OCI-LY1 (cell line): Measurements from ENCODE around the gene MAVS.

Source experiments
- CTCF ChIP-seq: fragments of 200-600 bp; sonication (generic), shearing (Covaris generic); IDR thresholded peaks from 2 replicates; pipeline ENCODE4 v1.5.1; 2017; ENCODE audit warnings: mild to moderate bottlenecking, antibody characterized with exemption, low read length, moderate library complexity, mixed read lengths
- EZH2 ChIP-seq: fragments of 200-600 bp; sonication (generic), shearing (Covaris generic); IDR thresholded peaks from 2 replicates; pipeline ENCODE4 v1.8.0; 2017; ENCODE audit warnings: borderline replicate concordance, mixed run types, mild to moderate bottlenecking, antibody characterized with exemption, low read length, moderate library complexity, mixed read lengths

DNA sequence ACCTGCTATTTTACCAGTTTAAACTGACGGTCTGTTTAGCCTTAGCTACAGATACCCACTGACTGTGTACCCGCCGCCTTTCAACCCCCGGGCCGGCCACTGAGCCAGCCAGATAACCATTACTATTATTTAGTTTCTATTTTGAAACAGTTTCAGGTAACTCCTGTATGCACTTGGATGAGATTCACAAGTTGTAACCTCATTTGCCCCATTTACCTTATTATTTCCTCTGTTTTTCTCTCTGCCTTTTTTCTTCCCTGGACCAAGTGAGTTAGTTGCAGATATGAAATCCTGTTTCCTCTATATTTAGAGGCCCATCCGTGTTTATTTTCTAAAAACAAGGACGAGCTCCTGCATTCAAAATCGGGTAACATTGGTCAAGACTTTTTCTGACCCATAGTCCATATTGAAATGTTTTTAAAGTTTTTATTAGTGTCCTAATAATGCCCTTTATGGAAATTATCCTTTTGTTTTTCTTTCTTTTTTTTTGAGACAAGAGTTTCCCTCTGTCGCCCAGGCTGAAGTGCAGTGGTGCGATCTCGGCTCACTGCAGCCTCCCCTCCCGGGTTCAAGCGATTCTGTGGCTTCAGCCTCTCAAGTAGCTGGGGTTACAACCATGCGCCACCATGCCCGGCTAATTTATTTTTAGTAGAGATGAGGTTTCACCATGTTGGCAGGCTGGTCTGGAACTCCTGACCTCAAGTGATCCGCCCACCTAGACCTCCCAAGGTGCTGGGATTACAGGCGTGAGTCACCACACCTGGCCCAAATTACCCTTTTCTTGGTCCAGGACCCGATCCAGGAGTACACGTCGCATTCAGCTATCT lies 25.5 kb upstream of the MAVS start:
- no peak for TF ChIP-seq CTCF
- no peak for TF ChIP-seq EZH2
